ENCODE data around the gene RALGAPA2. TPM values are rescaled to one million over a fixed set of nuclear protein-coding genes. Genes with fewer than 3 reads are reported as not detected.

RALGAPA2 gene
- total RNA-seq, 1 experiment from 2014 or later = 9.8 TPM

DNA sequence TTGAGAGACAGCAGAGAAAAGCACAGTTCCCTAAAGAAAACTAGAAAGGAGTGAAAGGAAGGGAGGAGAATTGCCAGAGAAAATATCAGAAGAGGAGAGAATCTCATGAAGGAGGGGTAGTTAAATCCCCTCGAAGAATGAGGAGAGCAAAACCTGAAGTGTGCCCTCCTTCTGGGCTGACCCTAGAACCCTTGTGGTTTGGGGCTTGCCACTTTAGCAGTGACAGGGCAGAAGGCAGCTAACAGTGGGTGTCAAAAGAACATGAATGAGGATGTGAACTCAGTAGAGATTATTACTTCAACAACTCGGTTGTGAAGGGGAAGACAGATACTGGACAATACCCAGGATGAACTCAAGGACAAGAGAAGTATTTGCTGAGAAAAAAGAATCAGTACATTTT lies 73.6 kb downstream of the RALGAPA2 start:
- intact Hi-C loops (cut with micrococcal nuclease) = no loop called here
- no TSS peak for BruUV-seq (replicated peaks)

DNA sequence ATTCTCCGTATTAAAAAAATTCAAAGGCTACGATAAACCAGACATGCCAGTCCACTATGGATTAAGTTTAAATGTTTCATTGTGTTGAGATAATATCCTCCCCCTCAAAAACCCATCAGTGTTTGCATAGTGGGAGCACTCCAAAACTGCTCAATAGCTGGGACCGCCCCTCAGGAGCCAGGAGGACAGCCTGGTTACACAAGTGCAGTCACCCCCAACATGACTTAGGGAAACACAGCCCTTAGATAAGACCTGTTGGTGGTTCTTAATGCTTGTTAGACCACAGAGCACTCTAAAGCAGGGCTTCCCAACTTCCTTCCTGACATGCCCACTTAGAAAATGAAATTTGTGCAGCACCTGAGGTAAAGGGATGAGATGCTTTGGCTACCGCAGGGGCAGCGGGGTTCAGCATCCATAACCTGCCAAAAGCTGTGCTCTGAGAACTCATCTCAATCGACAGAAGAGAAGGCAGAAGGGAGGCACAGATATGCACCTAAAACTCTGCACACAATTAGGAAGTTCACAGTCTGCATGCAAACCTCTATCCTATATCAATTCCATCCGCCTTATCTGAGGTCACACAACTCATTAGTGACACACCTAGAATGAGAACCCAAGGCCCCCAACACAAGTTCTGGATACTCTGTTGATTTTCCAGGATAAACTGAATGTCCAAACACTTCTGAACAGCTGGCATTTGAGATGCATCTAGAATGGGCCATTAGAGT lies 74.3 kb downstream of the RALGAPA2 start:
- H3K4me3 ChIP-seq (ENCODE audit: low read length) = no peak overlapping the region
- CTCF ChIA-PET = no interaction called here
- intact Hi-C loops (cut with micrococcal nuclease) = no loop called here
- no peaks in the 10 kb centered on the region for H3F3A ChIP-seq (ENCODE audit: low read length, unreplicated experiment)
- POLR2A ChIA-PET (ENCODE audit: unreplicated experiment) = no interaction called here
- H3K9ac ChIP-seq (ENCODE audit: low read length) = no peak overlapping the region
- TF ChIP-seq EZH2phosphoT487 (IDR thresholded peaks at IDR 0.05; ENCODE audit: borderline replicate concordance, low read length) = no peak
- TF ChIP-seq, protein P1, sequence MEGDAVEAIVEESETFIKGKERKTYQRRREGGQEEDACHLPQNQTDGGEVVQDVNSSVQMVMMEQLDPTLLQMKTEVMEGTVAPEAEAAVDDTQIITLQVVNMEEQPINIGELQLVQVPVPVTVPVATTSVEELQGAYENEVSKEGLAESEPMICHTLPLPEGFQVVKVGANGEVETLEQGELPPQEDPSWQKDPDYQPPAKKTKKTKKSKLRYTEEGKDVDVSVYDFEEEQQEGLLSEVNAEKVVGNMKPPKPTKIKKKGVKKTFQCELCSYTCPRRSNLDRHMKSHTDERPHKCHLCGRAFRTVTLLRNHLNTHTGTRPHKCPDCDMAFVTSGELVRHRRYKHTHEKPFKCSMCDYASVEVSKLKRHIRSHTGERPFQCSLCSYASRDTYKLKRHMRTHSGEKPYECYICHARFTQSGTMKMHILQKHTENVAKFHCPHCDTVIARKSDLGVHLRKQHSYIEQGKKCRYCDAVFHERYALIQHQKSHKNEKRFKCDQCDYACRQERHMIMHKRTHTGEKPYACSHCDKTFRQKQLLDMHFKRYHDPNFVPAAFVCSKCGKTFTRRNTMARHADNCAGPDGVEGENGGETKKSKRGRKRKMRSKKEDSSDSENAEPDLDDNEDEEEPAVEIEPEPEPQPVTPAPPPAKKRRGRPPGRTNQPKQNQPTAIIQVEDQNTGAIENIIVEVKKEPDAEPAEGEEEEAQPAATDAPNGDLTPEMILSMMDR (conservative IDR thresholded peaks at IDR 0.05; ENCODE audit: low read depth, low read length) = no peak
- no peak for TF ChIP-seq EZH2 (IDR thresholded peaks at IDR 0.05; ENCODE audit: low read length, unreplicated experiment)
- H3K4me1 ChIP-seq (ENCODE audit: insufficient read depth, low read length) = no peaks in the 10 kb centered on the region
- H3K9me2 ChIP-seq (replicated peaks; ENCODE audit: low read length) = no peaks in the 10 kb centered on the region
- no peak overlapping the region for H3K27ac ChIP-seq (ENCODE audit: low read length)
- H3K36me3 ChIP-seq (ENCODE audit: low read depth, low read length) = peaks cover 2% of the 10 kb centered on the region; the same call in 1 of the 2 replicates
- no peaks in the 10 kb centered on the region for H4K20me1 ChIP-seq (ENCODE audit: low read length)
- ATAC-seq = no peak
- H3K4me2 ChIP-seq (ENCODE audit: low read length) = no peak overlapping the region
- H3K9me3 ChIP-seq (ENCODE audit: low read length) = no peaks in the 10 kb centered on the region
- H3K27me3 ChIP-seq (ENCODE audit: low read length) = no peaks in the 10 kb centered on the region
- DNase-seq = no peak
- H2AFZ ChIP-seq (ENCODE audit: low read length) = no peak overlapping the region
- no TSS peak for BruUV-seq (replicated peaks)
- H3K79me2 ChIP-seq (ENCODE audit: low read length) = no peaks in the 10 kb centered on the region

More for the DNA sequence above, 73.6 kb downstream of the RALGAPA2 start:
- Histone ChIP-seq H3K4me1 (ENCODE audit: insufficient read depth, low read length) (no peaks in the 10 kb centered on the region), H3K27me3 (ENCODE audit: low read length) (no peaks in the 10 kb centered on the region), H3F3A (ENCODE audit: low read length, unreplicated experiment) (no peaks in the 10 kb centered on the region), H3K9me2 (replicated peaks; ENCODE audit: low read length) (no peaks in the 10 kb centered on the region), H3K4me2 (ENCODE audit: low read length) (no peak overlapping the region), H3K36me3 (ENCODE audit: low read depth, low read length) (peaks cover 2% of the 10 kb centered on the region; the same call in 1 of the 2 replicates), H3K79me2 (ENCODE audit: low read length) (no peaks in the 10 kb centered on the region), H3K27ac (ENCODE audit: low read length) (no peak overlapping the region), H2AFZ (ENCODE audit: low read length) (no peak overlapping the region), H4K20me1 (ENCODE audit: low read length) (no peaks in the 10 kb centered on the region), H3K4me3 (ENCODE audit: low read length) (no peak overlapping the region), H3K9me3 (ENCODE audit: low read length) (no peaks in the 10 kb centered on the region), H3K9ac (ENCODE audit: low read length) (no peak overlapping the region)
- DNase-seq (no peak), ATAC-seq (no peak)
- CTCF ChIA-PET = no interaction called here
- TF ChIP-seq EZH2 (IDR thresholded peaks at IDR 0.05; ENCODE audit: low read length, unreplicated experiment) = no peak
- TF ChIP-seq, protein P1 (conservative IDR thresholded peaks at IDR 0.05; ENCODE audit: low read depth, low read length) = no peak
- TF ChIP-seq EZH2phosphoT487 (IDR thresholded peaks at IDR 0.05; ENCODE audit: borderline replicate concordance, low read length) = no peak
- POLR2A ChIA-PET (ENCODE audit: unreplicated experiment) = no interaction called here

DNA sequence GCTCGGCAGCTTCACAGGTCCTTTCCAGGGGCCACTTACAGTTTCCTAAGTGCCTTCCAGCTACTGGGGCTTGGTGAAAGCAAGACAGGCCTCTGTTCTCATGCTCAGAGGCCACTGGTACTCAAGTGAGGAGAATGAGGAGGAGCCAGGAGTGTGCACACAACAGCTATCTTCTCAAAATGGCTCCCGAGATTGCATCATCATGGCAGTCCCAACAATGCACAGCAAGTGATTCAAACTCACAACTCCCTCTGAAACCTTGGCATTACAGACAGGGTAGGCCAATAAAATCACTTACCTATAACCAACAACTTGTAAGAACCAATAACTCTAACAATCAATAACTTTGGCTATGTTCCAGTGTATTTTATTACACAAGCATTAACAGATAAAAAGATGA lies 77.4 kb downstream of the RALGAPA2 start:
- no peak overlapping the region for H2AFZ ChIP-seq (ENCODE audit: low read length)
- no peak for ATAC-seq

More for the DNA sequence above, 77.4 kb downstream of the RALGAPA2 start:
- Histone ChIP-seq H3K4me1 (ENCODE audit: insufficient read depth, low read length) (no peaks in the 10 kb centered on the region), H3K4me2 (ENCODE audit: low read length) (no peak overlapping the region), H4K20me1 (ENCODE audit: low read length) (no peaks in the 10 kb centered on the region), H3K4me3 (ENCODE audit: low read length) (no peak overlapping the region), H3K9me2 (replicated peaks; ENCODE audit: low read length) (no peaks in the 10 kb centered on the region), H3F3A (ENCODE audit: low read length, unreplicated experiment) (no peaks in the 10 kb centered on the region), H3K79me2 (ENCODE audit: low read length) (no peaks in the 10 kb centered on the region), H3K27me3 (ENCODE audit: low read length) (no peaks in the 10 kb centered on the region), H3K27ac (ENCODE audit: low read length) (no peak overlapping the region), H3K9ac (ENCODE audit: low read length) (no peak overlapping the region), H3K9me3 (ENCODE audit: low read length) (no peaks in the 10 kb centered on the region), H3K36me3 (ENCODE audit: low read depth, low read length) (peaks cover 2% of the 10 kb centered on the region; the same call in 1 of the 2 replicates)
- no peak for TF ChIP-seq EZH2phosphoT487 (IDR thresholded peaks at IDR 0.05; ENCODE audit: borderline replicate concordance, low read length)
- no peak for TF ChIP-seq EZH2 (IDR thresholded peaks at IDR 0.05; ENCODE audit: low read length, unreplicated experiment)
- intact Hi-C loops (cut with micrococcal nuclease) = no loop called here
- DNase-seq = no peak
- CTCF ChIA-PET = no interaction called here
- POLR2A ChIA-PET (ENCODE audit: unreplicated experiment) = no interaction called here
- no TSS peak for BruUV-seq (replicated peaks)
